Colonic mucosa (tissue), 4 donors: ENCODE results near the gene KLK4. TPM values are rescaled to one million over a fixed set of nuclear protein-coding genes. Genes with fewer than 3 reads are reported as not detected.
"Not testable (repeated sequence)": the region's sequence is repeated elsewhere in the genome, so short reads cannot be mapped to it uniquely, and the experiment has no call there.

Experiments used
- DNase-seq: peaks from one replicate; pipeline ENCODE4 v3.0.0-alpha.2; 2020
- H3K27ac ChIP-seq: fragments of 200-600 bp; one replicate; pipeline ENCODE4 v1.8.0; 2021
- H3K27me3 ChIP-seq: fragments of 200-600 bp; one replicate; pipeline ENCODE4 v1.8.0; 2021
- H3K36me3 ChIP-seq: fragments of 200-600 bp; one replicate; pipeline ENCODE4 v1.8.0; 2021
- H3K4me1 ChIP-seq: fragments of 200-600 bp; one replicate; pipeline ENCODE4 v1.8.0; 2021; ENCODE audit warnings: mild to moderate bottlenecking
- H3K4me3 ChIP-seq: fragments of 200-600 bp; one replicate; pipeline ENCODE4 v1.8.0; 2021
- H3K9ac ChIP-seq, 2 donors: one replicate each; pipeline ENCODE4 v1.7.0; 2013; ENCODE audit warnings: control low read depth in 2 of 2, low read depth in 2 of 2, low read length in 2 of 2
- H3K9me3 ChIP-seq: fragments of 200-600 bp; one replicate; pipeline ENCODE4 v1.8.0; 2021
- intact Hi-C: fragments of 100-400 bp; cut with DNase I; formaldehyde crosslinking; loops from one replicate; pipeline ENCODE4 v1.14.1; 2022
- total RNA-seq, 2 donors: library from RNA; stranded (reverse); fragmentation: NEBNext Ultra II Directional in 1 of 2; extraction: Animal tissue kit (Norgen Biotek cat#: 25700) in 1 of 2; gene quantifications; one replicate each; pipeline ENCODE4 v1.2.1, GENCODE V29; 2021
- TF ChIP-seq, protein P1 (sequence below): fragments of 200-600 bp; IDR thresholded peaks from one replicate; pipeline ENCODE4 v1.8.0; 2022; ENCODE audit warnings: antibody characterized with exemption, mild to moderate bottlenecking
- donor health status: healthy.
- donor health status: DM: no; HTN: no; CAD: no.
- donor health status: DM: no; HTN: no; CAD: no.

The KLK4 gene
- total RNA-seq, 2 donors from 2014 or later: 1.2 to 2.0 TPM

DNA sequence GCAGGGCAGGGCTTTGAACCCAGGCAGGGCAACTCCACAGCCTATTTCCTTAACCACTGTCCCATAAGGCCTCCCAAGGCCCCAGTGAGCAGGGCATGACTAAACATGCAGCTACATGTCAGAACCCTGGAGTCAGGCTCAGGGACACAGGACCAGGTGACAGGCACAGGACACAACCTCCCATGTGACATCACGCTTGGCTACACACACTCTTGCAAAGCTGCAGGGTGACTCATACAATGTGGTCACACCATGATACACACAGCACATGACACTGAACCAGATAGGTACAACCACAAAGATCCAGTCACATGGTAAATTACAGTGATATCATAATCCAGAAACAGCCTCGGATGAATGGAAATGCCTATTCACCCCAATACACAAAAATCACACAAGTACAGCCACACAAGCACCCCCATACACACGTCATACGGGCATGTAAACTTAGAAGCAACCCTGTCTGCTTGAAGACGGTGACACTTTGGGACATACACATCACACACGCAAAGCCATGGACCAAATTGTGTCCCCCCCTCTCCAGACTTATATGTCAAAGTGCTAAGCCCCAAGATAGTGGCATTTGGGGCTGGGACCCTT lies 14.5 kb downstream of the KLK4 start:
- Histone ChIP-seq H3K27ac (no peak overlapping the region), H3K27me3 (no peaks in the 10 kb centered on the region), H3K36me3 (no peaks in the 10 kb centered on the region), H3K4me1 (no peaks in the 10 kb centered on the region), H3K4me3 (no peak overlapping the region), H3K9me3 (no peaks in the 10 kb centered on the region), H3K9ac (no peak overlapping the region)
- intact Hi-C loops: no loop called here
- TF ChIP-seq, protein P1, sequence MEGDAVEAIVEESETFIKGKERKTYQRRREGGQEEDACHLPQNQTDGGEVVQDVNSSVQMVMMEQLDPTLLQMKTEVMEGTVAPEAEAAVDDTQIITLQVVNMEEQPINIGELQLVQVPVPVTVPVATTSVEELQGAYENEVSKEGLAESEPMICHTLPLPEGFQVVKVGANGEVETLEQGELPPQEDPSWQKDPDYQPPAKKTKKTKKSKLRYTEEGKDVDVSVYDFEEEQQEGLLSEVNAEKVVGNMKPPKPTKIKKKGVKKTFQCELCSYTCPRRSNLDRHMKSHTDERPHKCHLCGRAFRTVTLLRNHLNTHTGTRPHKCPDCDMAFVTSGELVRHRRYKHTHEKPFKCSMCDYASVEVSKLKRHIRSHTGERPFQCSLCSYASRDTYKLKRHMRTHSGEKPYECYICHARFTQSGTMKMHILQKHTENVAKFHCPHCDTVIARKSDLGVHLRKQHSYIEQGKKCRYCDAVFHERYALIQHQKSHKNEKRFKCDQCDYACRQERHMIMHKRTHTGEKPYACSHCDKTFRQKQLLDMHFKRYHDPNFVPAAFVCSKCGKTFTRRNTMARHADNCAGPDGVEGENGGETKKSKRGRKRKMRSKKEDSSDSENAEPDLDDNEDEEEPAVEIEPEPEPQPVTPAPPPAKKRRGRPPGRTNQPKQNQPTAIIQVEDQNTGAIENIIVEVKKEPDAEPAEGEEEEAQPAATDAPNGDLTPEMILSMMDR: no peak
- no peak for DNase-seq

DNA sequence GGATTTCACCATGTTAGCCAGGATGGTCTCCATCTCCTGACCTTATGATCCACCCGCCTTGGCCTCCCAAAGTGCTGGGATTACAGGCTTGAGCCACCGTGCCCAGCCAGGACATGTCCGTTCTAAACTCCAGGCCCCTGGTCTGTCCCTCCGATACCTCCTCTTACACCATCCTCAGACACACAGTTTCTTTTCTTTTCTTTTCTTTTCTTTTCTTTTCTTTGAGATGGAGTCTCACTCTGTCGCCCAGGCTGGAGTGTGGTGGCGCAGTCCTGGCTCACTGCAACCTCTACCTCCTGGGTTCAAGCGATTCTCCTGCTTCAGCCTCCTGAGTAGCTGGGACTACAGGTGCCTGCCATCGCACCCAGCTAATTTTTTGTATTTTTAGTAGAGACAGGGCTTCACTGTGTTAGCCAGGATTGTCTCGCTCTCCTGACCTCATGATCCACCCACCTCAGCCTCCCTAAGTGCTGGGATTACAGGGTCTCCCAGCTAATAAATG lies 15.1 kb downstream of the KLK4 start:
- H3K4me1 ChIP-seq, H3K9me3 ChIP-seq, H3K27ac ChIP-seq, intact Hi-C loops, H3K9ac ChIP-seq, H3K4me3 ChIP-seq, H3K36me3 ChIP-seq, DNase-seq, H3K27me3 ChIP-seq: not testable (repeated sequence)

DNA sequence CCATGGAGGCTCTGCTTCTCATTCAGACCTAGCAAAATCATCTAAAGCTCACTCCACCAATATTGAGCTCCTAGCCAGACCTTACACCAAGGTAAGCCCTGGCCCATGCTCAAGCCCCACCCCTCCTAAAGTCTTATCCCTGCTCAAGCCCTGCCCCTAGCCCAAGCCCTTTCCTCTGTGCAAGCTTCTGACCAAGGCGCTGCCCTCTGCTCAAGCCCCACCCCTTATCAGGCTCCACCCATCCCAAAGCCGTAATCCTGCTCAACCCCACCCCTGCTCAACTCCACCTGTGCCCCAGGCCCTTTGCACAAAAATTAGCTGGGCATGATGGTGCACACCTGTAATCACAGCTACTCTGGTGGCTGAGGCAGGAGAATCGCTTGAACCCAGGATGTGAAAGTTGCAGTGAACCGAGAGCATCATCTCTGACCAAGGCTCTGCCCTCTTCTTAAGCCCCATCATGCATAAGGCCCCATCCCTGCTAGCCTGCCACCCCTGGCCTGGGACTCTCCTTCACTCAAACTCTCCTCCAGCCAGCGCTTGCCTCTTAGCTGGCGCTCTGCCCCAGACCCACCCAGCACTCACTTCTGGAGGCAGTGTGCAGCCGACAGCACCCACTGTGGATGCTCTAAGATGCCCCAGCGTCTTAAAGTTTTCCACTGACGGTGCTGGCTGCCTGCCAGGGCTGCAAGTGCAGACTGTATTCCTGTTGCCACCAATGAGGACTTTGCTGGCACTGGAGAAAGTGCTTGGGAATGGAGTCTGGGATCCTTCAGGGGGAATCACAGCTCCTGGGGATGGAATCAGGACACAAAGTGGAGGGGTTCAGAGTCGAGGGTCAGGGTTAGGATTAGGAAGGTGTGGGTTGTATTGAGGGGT lies 16.5 kb downstream of the KLK4 start:
- H3K36me3 ChIP-seq: no peaks in the 10 kb centered on the region
- H3K27me3 ChIP-seq: no peaks in the 10 kb centered on the region
- intact Hi-C loops: no loop called here
- H3K9me3 ChIP-seq: no peaks in the 10 kb centered on the region
- TF ChIP-seq, protein P1: no peak
- H3K27ac ChIP-seq: no peak overlapping the region
- no peaks in the 10 kb centered on the region for H3K4me1 ChIP-seq
- no peak overlapping the region for H3K4me3 ChIP-seq
- H3K9ac ChIP-seq: no peak overlapping the region
- DNase-seq: no peak

DNA sequence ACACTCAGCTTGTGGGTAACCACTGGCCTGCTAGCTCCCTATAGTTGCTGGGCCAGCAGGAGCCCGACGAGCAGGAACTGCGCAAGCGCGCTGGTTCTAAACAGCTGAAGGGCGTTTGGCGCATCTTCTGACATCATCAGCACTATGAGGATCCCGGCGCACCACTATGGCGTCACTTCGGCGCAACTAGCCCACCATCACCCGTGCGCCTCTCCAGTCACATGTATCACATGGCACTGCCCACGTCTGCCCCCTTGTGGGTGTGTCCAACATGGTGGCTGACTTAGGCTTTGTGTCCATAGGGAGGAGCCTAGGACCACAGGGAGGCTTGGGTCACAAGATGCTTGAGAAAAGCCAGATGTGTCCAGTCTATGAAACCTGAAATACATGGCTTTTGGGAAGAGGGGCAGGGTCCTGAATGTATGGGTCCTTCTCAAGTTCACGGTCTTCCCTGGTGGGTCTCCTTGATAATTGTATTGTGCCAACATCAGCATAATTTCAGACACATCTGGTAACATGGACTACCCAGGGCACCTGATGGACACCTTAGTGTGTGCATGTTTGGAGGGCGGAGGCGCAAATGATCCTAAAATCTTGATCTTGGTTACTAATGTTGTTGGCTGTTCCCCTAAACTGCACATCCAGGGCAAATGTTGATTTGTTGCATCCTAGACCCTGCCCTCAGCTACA lies 18.0 kb downstream of the KLK4 start:
- Histone ChIP-seq H3K27me3 (no peaks in the 10 kb centered on the region), H3K4me3 (no peak overlapping the region), H3K27ac (no peak overlapping the region), H3K9me3 (no peaks in the 10 kb centered on the region), H3K4me1 (no peaks in the 10 kb centered on the region), H3K9ac (no peak overlapping the region), H3K36me3 (no peaks in the 10 kb centered on the region)
- intact Hi-C loops: no loop called here
- DNase-seq: no peak
- TF ChIP-seq, protein P1: no peak

DNA sequence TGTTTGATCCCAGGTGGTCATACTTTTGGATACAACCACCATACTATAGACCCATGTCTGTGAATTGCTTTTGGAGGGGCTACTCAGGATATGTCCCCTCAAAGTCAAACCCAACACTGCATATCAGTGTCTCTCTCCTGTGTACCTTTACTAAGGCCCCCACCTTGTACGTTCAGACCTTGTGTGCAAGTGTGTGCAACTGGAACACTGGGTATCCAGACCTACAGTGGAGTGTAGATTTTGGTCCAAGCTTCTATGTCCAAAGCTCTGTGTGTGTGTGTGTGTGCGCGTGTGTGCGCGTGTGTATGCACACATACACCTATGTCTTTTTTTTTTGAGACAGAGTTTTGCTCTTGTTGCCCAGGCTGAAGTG lies 20.0 kb downstream of the KLK4 start:
- TF ChIP-seq, protein P1: no peak
- H3K4me3 ChIP-seq: no peak overlapping the region
- no peaks in the 10 kb centered on the region for H3K36me3 ChIP-seq
- no peaks in the 10 kb centered on the region for H3K9me3 ChIP-seq
- intact Hi-C loops: no loop called here
- no peak overlapping the region for H3K9ac ChIP-seq
- H3K27me3 ChIP-seq: no peaks in the 10 kb centered on the region
- no peaks in the 10 kb centered on the region for H3K4me1 ChIP-seq
- DNase-seq: no peak
- H3K27ac ChIP-seq: no peak overlapping the region
